ENCODE data around the gene CTNS. TPM values are rescaled to one million over a fixed set of nuclear protein-coding genes. Genes with fewer than 3 reads are reported as not detected.

The CTNS gene
- total RNA-seq, 1 experiment from 2014 or later = 15.6 TPM

DNA sequence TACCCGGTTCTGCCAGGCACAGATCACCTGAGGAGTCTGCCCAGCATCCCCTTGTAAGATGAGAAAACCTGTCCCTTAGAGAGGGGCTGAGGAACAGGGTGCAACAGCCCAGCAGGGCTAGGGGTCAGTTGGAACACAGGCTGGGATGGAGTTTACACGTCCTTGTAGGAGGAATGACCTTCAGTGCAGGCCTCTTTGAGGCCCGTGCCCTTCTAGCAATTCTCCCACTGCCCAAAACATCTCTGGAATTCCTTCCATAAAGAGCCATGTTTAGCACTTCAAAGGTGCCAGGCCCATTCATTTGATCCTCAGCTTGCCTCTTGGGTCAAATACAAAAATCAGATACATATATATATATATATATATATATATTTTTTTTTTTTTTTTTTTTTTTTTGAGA, 4.5 kb downstream of the CTNS start:
- POLR2A ChIA-PET = interaction anchor here (0.6 kb wide), 1 partner anchor 30 kb away, joined by 7 read pairs; no protein-coding TSS in a partner anchor
- CTCF ChIA-PET = no interaction called here
- no peaks in the 10 kb centered on the region for H3K9me3 ChIP-seq
- H3K4me3 ChIP-seq (ENCODE audit: low read depth, low read length) = no peak overlapping the region
- Mint-ChIP-seq H3K4me1 (ENCODE audit: low read depth, unreplicated experiment) (no peaks in the 10 kb centered on the region), H3K36me3 (ENCODE audit: insufficient read depth, unreplicated experiment) (peaks cover 6% of the 10 kb centered on the region), H3K9me3 (ENCODE audit: unreplicated experiment) (no peaks in the 10 kb centered on the region), H3K27ac (ENCODE audit: unreplicated experiment) (no peak overlapping the region), H3K4me3 (ENCODE audit: unreplicated experiment) (no peak overlapping the region), H3K27me3 (ENCODE audit: insufficient read depth, unreplicated experiment) (no peaks in the 10 kb centered on the region)
- intact Hi-C loops (cut with micrococcal nuclease; ENCODE audit: unreplicated experiment) = no loop called here
- no peak for DNase-seq
- H3K27me3 ChIP-seq (replicated peaks; ENCODE audit: control insufficient read depth, insufficient read depth, low read length) = no peaks in the 10 kb centered on the region
- H3K4me1 ChIP-seq = no peaks in the 10 kb centered on the region
- BruUV-seq (replicated peaks) = no TSS peak
- TF ChIP-seq, protein P1, sequence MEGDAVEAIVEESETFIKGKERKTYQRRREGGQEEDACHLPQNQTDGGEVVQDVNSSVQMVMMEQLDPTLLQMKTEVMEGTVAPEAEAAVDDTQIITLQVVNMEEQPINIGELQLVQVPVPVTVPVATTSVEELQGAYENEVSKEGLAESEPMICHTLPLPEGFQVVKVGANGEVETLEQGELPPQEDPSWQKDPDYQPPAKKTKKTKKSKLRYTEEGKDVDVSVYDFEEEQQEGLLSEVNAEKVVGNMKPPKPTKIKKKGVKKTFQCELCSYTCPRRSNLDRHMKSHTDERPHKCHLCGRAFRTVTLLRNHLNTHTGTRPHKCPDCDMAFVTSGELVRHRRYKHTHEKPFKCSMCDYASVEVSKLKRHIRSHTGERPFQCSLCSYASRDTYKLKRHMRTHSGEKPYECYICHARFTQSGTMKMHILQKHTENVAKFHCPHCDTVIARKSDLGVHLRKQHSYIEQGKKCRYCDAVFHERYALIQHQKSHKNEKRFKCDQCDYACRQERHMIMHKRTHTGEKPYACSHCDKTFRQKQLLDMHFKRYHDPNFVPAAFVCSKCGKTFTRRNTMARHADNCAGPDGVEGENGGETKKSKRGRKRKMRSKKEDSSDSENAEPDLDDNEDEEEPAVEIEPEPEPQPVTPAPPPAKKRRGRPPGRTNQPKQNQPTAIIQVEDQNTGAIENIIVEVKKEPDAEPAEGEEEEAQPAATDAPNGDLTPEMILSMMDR (IDR thresholded peaks at IDR 0.05; ENCODE audit: insufficient read depth in 1 of 2, low read depth in 1 of 2, low read length in 1 of 2, severe bottlenecking in 1 of 2, unreplicated experiment in 1 of 2) = no peak
- H3K36me3 ChIP-seq (ENCODE audit: control insufficient read depth, insufficient read depth, low read length) = no peaks in the 10 kb centered on the region

- H3K36me3 ChIP-seq (ENCODE audit: control insufficient read depth, insufficient read depth, low read length) = no peaks in the 10 kb centered on the region
- no peaks in the 10 kb centered on the region for H3K4me1 Mint-ChIP-seq (ENCODE audit: low read depth, unreplicated experiment)
- intact Hi-C loops (cut with micrococcal nuclease; ENCODE audit: unreplicated experiment) = no loop called here
- ChIA-PET CTCF (no interaction called here), POLR2A (no interaction called here)
- H3K4me3 ChIP-seq (ENCODE audit: low read depth, low read length) = no peak overlapping the region
- no peaks in the 10 kb centered on the region for H3K27me3 Mint-ChIP-seq (ENCODE audit: insufficient read depth, unreplicated experiment)
- H3K27ac Mint-ChIP-seq (ENCODE audit: unreplicated experiment) = no peak overlapping the region
- H3K9me3 Mint-ChIP-seq (ENCODE audit: unreplicated experiment) = no peaks in the 10 kb centered on the region
- no peaks in the 10 kb centered on the region for H3K4me1 ChIP-seq
- H3K27me3 ChIP-seq (replicated peaks; ENCODE audit: control insufficient read depth, insufficient read depth, low read length) = no peaks in the 10 kb centered on the region
- TF ChIP-seq, protein P1 (IDR thresholded peaks at IDR 0.05; ENCODE audit: insufficient read depth in 1 of 2, low read depth in 1 of 2, low read length in 1 of 2, severe bottlenecking in 1 of 2, unreplicated experiment in 1 of 2) = no peak
- no TSS peak for BruUV-seq (replicated peaks)
- DNase-seq = peak in 1 of 2 experiments; percentile 22
- H3K9me3 ChIP-seq = no peaks in the 10 kb centered on the region
- H3K4me3 Mint-ChIP-seq (ENCODE audit: unreplicated experiment) = no peak overlapping the region
- peaks cover 6% of the 10 kb centered on the region for H3K36me3 Mint-ChIP-seq (ENCODE audit: insufficient read depth, unreplicated experiment)
These were observed 5.3 kb downstream of the CTNS start for GRCh38 chr17:3641717-3642486.

DNA sequence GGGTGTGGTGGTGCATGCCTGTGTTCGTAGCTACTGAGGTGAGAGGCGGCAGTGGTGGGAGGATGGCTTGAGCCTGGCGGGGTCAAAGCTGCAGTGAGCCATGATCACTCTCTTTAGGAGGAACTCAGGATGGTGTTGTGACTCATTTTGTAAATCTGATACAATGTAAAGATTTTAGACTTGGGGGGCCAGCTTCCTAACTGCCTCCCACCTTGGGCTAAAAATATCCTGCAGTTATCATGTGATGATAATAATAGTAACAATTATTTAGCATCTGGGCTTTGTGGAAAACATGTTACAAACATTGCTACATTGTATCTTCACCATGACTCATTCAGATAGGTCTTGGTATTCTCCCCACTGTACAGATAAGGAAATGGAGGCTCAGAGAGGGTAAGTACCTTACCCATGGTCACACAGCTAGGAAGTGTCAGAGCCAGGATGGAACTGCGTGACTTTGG, 7.4 kb downstream of the CTNS start:
- BruUV-seq (replicated peaks) = no TSS peak
- no peaks in the 10 kb centered on the region for H3K4me1 ChIP-seq
- Mint-ChIP-seq H3K4me1 (ENCODE audit: low read depth, unreplicated experiment) (no peaks in the 10 kb centered on the region), H3K9me3 (ENCODE audit: unreplicated experiment) (no peaks in the 10 kb centered on the region), H3K36me3 (ENCODE audit: insufficient read depth, unreplicated experiment) (peaks cover 11% of the 10 kb centered on the region), H3K27ac (ENCODE audit: unreplicated experiment) (no peak overlapping the region), H3K27me3 (ENCODE audit: insufficient read depth, unreplicated experiment) (no peaks in the 10 kb centered on the region), H3K4me3 (ENCODE audit: unreplicated experiment) (no peak overlapping the region)
- intact Hi-C loops (cut with micrococcal nuclease; ENCODE audit: unreplicated experiment) = no loop called here
- no peaks in the 10 kb centered on the region for H3K9me3 ChIP-seq
- no peak for DNase-seq
- no peak overlapping the region for H3K4me3 ChIP-seq (ENCODE audit: low read depth, low read length)
- ChIA-PET POLR2A (no interaction called here), CTCF (no interaction called here)
- TF ChIP-seq, protein P1 (IDR thresholded peaks at IDR 0.05; ENCODE audit: insufficient read depth in 1 of 2, low read depth in 1 of 2, low read length in 1 of 2, severe bottlenecking in 1 of 2, unreplicated experiment in 1 of 2) = no peak
- no peaks in the 10 kb centered on the region for H3K36me3 ChIP-seq (ENCODE audit: control insufficient read depth, insufficient read depth, low read length)
- no peaks in the 10 kb centered on the region for H3K27me3 ChIP-seq (replicated peaks; ENCODE audit: control insufficient read depth, insufficient read depth, low read length)
